GM21737 (cell line): ENCODE data around the gene FYB2.

Experiments
- ATAC-seq: cut with Tn5 transposase; IDR thresholded peaks from one replicate; pipeline ENCODE4 v1.9.1; 2021; ENCODE audit warnings: mild to moderate bottlenecking, moderate library complexity; ENCODE audit not compliant: unreplicated experiment

Gene FYB2

DNA sequence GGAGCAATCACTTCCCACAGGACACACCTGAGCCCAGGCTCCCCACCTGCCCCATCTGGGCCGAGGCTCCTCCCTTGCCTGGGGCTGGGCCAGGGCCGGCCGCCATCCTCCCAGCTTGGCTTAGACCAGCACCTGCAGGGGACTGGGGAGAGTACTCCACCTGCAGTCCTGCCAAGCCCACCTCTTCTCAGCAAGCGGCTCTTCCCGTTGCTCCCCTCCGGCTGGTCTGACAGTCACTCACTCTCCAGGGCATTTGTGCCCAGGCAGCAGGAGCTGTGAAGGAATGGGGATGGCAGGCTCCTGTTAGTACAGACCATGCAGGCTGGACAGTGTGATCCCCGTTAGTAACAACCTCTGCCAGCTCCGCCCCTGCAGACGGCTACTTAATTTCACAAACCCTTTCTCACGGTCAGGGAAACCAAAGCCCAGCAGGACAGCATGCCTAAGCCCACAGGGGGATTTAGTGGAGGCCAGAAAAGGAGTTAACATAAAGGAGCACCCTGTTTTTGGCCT lies at the start of gene FYB2:
Gene FYB2, minus strand, starts transcription at position 18 of the 513 bp plus-strand sequence. CDS start 114 bp downstream, outside the sequence.
- no peak for ATAC-seq

DNA sequence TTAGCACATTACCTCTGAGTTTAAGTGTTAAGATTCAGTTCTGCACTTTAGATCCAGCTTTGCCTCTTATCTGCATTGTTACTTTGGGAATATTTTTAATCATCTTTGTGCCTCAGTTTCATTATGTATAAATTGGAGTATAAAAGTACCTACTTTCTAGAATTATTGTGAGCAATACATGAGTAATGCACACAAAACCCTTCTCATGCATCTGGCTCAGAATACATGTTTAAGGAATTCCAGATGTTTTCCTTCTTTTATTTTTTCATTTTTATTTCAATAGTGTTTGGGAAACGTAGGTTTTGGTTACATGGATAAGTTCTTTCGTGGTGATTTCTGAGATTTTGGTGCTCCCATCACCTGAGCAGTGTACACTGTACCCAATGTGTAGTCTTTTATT lies 49.6 kb upstream of the FYB2 start:
- no peak for ATAC-seq

- no peak for ATAC-seq
These were observed 48.3 kb upstream of the FYB2 start for GRCh38 chr1:56867491-56867890.

DNA sequence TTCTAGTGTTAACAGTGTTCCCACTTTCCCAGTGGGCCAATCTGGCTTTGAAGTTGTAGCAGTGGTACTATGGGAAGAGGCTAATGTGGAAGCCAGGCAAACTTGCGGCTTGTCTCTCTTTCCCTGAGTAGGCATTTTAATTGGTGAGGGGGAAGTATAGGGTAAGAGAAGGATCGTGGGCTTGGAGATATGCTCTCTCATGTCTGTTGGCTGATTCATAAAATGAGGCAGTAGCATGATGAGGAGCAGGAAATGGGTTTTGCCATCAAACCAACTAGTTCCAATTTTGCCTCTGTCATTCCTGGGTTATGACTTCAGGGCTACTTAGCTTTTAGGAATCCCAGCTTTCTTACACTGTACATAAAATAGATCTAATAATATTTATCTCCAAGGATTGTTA lies 47.5 kb upstream of the FYB2 start:
- no peak for ATAC-seq

- no peak for ATAC-seq
These were observed 45.2 kb upstream of the FYB2 start for GRCh38 chr1:56864430-56864829.

DNA sequence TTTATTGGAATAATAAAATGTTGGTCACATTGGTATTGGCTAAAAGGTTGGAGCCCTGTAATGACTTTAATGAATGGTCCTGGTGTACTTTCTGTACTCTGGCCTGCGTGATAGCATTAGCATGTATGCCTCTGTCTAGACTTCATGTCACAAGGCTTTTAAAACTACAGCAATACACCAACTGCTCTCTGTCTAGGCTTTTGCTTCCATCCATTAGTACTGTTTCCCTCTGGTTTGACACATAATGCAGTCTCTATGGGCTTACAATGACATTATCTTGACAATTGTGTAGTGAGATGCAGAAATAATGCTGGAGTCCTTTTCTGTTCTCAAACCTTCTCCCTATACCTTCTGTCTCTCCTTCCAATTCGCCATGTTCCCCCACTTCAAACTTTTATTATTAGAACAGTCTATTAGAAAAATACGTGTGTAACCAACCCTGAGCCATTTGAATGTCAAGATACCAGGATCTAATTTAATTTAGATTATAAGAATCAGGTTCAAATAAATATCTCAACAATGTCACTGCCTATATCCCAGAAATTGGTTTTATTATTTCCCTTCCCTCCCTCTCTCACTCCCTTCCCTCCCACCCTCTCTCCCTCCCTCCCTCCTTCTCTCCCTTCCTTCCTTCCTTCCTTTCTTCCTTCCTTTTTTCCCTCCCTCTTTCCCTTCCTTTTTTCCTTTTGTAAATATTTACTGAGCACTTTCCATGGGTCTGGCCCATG lies 44.2 kb upstream of the FYB2 start:
- ATAC-seq, result no peak

- ATAC-seq, result no peak
These were observed 40.1 kb upstream of the FYB2 start for GRCh38 chr1:56859287-56859686.

- no peak for ATAC-seq
These were observed 37.0 kb upstream of the FYB2 start for GRCh38 chr1:56856186-56856585.

- no peak for ATAC-seq
These were observed 36.0 kb upstream of the FYB2 start for GRCh38 chr1:56855190-56855589.

- no peak for ATAC-seq
These were observed 35.4 kb upstream of the FYB2 start, which contains the start of gene C8A for GRCh38 chr1:56854521-56855099. C8A (plus strand) TSS chr1:56854797; CDS start chr1:56854902, 105 bp downstream.

GRCh38 chr1:56852476-56852875 lies 33.3 kb upstream of the FYB2 start:
- ATAC-seq, result no peak

DNA sequence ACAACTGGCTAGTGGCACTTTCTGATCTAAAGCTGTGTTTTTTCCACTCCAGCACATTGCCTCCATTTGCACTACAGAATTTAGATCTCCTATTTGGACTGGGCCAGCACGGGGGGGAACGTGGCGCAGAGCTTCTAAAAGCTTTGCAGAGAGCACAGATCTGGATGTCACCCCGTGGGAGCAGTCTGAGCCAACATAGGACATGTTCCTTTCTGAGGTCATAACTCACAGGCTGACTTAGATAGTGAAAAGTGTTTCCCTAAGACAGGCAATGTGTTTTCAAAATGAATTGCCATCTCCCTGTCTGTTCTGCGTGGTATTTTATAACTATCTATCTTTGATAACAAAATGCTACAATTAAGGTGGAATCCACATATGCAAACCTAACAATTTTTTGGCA lies 31.7 kb upstream of the FYB2 start:
- ATAC-seq, result no peak

DNA sequence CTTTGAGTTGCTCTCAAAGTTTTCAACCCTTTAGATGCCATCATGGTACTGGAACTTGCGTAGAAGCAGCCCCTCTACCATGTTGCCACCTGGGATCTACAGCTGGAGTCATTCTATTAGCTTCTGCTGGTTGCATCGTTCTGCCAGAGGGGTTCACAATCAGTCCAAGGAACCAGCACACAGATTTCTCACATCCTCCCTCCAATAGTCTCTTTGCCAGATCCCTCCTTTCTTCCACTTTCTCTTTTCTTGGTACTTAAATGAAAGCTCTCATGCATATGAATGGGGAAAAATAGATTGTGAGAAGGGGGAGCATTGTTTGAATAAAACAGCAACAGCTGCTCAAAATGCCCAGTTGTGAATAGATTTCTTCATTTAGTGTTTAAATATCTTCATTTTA lies 31.2 kb upstream of the FYB2 start:
- no peak for ATAC-seq

- ATAC-seq, result no peak
These were observed 30.5 kb upstream of the FYB2 start for GRCh38 chr1:56849750-56850149.

DNA sequence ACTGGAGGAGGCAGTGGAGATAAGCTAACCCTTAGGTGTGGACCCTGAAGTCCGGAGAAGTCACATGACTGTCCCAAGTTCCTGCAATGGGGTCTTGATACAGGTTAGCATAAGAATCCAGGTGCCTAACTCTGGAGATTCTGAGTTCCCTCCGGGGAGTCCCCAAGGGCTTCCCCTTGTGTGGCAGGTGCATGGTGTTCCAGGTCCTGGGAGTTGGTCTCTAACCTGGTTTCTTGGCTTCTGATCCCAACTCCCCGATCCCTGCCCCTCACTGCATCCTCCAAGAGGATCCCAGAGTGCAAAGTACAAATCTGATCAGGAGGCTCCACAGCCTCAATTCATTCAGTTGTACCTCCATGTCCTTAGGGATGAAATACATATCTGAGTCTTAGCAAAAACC lies 26.1 kb upstream of the FYB2 start:
- ATAC-seq, result no peak

DNA sequence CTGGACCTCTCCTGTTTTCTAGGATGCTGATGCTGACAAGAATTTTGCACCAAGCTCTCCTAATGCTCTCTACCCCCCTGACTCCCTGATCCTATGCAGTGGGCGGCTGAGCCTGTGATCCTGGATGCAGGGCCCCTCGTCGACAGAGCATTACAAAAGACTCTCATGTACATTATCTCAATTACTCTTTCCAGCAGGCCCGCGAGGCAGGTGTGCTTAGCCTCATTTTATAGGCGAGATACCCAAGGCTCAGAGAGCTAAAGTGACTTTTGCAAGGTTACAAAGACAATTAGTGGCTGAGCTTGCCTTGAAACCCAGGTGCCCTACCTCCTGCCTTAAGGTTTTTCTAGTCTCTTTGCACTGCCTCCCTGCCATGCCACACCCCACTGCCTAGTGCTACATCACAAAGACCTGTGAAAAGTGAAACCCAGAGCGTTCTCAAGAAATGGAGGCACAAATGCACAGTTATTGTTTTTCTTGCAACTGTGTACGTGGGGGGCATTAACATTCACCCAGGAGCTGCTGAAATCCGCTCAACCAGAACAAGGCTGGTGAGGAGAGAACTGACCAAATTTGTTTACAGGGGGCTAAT lies 25.4 kb upstream of the FYB2 start:
- no peak for ATAC-seq

GRCh38 chr1:56843544-56843943 lies 24.3 kb upstream of the FYB2 start:
- no peak for ATAC-seq

GRCh38 chr1:56838759-56839158 lies 19.6 kb upstream of the FYB2 start:
- ATAC-seq, result no peak

GRCh38 chr1:56837244-56837939 lies 18.2 kb upstream of the FYB2 start:
- ATAC-seq, result no peak

DNA sequence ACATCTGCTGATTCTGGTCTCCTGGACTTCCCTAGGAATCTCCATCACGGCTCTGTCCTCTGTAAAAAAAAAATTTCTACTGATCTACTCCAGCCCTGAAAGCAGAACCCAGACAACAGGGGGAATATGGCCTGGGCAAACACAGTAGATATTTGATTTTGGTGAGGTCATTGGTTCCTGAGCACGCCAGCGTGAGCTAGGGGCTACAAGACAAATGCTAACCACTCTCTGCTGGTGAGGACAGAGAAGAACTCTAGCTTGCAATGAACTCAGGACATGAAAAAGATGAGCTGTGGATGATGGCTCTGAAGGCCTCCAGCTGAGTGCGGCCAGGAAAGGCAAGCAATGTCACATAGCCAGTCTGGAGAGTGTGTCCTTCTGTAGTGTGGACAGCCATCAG lies 17.2 kb upstream of the FYB2 start:
- no peak for ATAC-seq

- no peak for ATAC-seq
These were observed 16.5 kb upstream of the FYB2 start for GRCh38 chr1:56835657-56836056.
